GM11168 (cell line): ENCODE results near the gene RNGTT.

ENCODE experiments used
- in situ Hi-C: fragments of 300-500 bp; cut with MboI; formaldehyde crosslinking; loops from one replicate; pipeline ENCODE4 v1.12.0; 2022; ENCODE audit warnings: low sequenced_read_pairs; ENCODE audit not compliant: unreplicated experiment

RNGTT gene

GRCh38 chr6:88629838-88630494 is 333.5 kb downstream of the RNGTT start:
- in situ Hi-C loops = no loop called here

- in situ Hi-C loops = no loop called here
These were observed 337.0 kb downstream of the RNGTT start for GRCh38 chr6:88626460-88626859.

- in situ Hi-C loops = no loop called here
These were observed 339.9 kb downstream of the RNGTT start for GRCh38 chr6:88623531-88623930.

- in situ Hi-C loops = no loop called here
These were observed 343.5 kb downstream of the RNGTT start for GRCh38 chr6:88619951-88620350.

GRCh38 chr6:88616380-88616779 is 347.0 kb downstream of the RNGTT start:
- in situ Hi-C loops = no loop called here

GRCh38 chr6:88614316-88614877 is 349.0 kb downstream of the RNGTT start:
- in situ Hi-C loops = no loop called here

GRCh38 chr6:88612631-88613030 is 350.8 kb downstream of the RNGTT start:
- in situ Hi-C loops = no loop called here

GRCh38 chr6:88611721-88612120 is 351.7 kb downstream of the RNGTT start:
- in situ Hi-C loops = no loop called here

GRCh38 chr6:88609983-88610382 is 353.4 kb downstream of the RNGTT start:
- in situ Hi-C loops = no loop called here

- in situ Hi-C loops = no loop called here
These were observed 358.1 kb downstream of the RNGTT start for GRCh38 chr6:88605271-88605670.

GRCh38 chr6:88599571-88599970 is 363.8 kb downstream of the RNGTT start:
- in situ Hi-C loops = no loop called here

- in situ Hi-C loops = no loop called here
These were observed 366.6 kb downstream of the RNGTT start for GRCh38 chr6:88596801-88597200.

- in situ Hi-C loops = no loop called here
These were observed 374.5 kb downstream of the RNGTT start for GRCh38 chr6:88588938-88589337.

- in situ Hi-C loops = no loop called here
These were observed 376.3 kb downstream of the RNGTT start for GRCh38 chr6:88587150-88587520.

- in situ Hi-C loops = no loop called here
These were observed 376.9 kb downstream of the RNGTT start for GRCh38 chr6:88586371-88587149.

- in situ Hi-C loops = no loop called here
These were observed 378.1 kb downstream of the RNGTT start for GRCh38 chr6:88585276-88585692.

GRCh38 chr6:88584581-88585275 is 378.7 kb downstream of the RNGTT start:
- in situ Hi-C loops = no loop called here

GRCh38 chr6:88577461-88577860 is 386.0 kb downstream of the RNGTT start:
- in situ Hi-C loops = no loop called here

GRCh38 chr6:88575536-88575935 is 387.9 kb downstream of the RNGTT start:
- in situ Hi-C loops = no loop called here

GRCh38 chr6:88574651-88575050 is 388.8 kb downstream of the RNGTT start:
- in situ Hi-C loops = no loop called here

- in situ Hi-C loops = no loop called here
These were observed 389.4 kb downstream of the RNGTT start for GRCh38 chr6:88574031-88574430.
